Measurements from ENCODE around the gene HOXA13. TPM values are rescaled to one million over a fixed set of nuclear protein-coding genes. Genes with fewer than 3 reads are reported as not detected.

The HOXA13 gene
- polyA plus RNA-seq, 1 donor (not counting 4 experiments of a cell fraction or from before 2014, with no cell fraction given) = not detected

DNA sequence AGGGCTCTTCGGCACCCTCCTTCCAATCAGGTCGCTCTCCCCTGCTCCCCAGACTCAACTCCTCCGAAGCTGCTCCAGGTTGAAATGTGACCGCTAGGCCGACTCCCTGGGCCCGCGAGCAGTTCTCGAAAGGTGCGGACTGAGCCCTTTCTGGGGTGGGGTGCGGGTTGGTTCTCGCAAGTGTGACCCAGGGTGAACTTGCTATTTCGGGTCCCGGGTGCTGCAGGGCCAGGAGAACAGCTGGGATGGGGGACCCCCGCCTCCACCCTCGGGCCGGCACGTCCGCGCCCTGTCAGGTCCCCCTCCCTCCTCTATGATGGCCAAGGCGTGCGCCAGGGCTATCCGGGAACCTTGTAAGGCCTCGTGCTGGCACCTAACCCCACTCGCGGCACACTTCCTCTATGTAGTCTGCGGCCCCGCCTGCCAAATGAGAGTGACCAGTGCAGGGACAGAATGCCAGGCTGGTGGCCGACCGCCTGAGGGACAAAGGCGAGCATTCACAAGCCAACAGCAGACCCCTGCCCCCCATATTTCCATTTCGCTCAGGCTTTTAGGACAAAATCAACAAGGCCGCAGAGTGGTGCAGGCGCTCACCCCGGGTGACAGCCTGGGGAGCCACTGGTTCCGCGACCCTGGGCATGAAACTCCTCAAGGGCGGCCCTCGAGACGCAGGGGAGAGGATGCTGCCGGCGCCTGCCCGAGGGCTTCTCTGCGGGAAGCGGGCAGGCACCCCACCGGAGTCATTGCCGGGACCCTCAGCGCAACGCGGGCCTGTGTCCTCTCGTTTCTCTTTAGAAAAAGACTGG lies 13.7 kb upstream of the HOXA13 start:
- H4K20me1 ChIP-seq (ENCODE audit: control insufficient read depth, extremely low read depth, insufficient read depth, low read length) = peaks cover 5% of the 10 kb centered on the region
- no peaks in the 10 kb centered on the region for H3K36me3 ChIP-seq (ENCODE audit: control insufficient read depth in 2 of 2, extremely low read depth in 1 of 2, insufficient read depth in 2 of 2, low read length in 2 of 2)
- no peaks in the 10 kb centered on the region for H3K79me2 ChIP-seq (ENCODE audit: control insufficient read depth, insufficient read depth, low read length)
- peaks cover 78% of the 10 kb centered on the region for H3K27me3 ChIP-seq (ENCODE audit: control insufficient read depth, extremely low read depth, insufficient read depth, low read length)
- DNase-seq (ENCODE audit: low read depth, low spot score) (no peak), FAIRE-seq (no peak)
- no peaks in the 10 kb centered on the region for H3K9me3 ChIP-seq (ENCODE audit: control insufficient read depth, low read depth, low read length)
- no peak overlapping the region for H3K27ac ChIP-seq (ENCODE audit: control insufficient read depth, insufficient read depth, low read length)
- H3K9me1 ChIP-seq (ENCODE audit: control insufficient read depth, extremely low read depth, insufficient read depth, low read length) = no peaks in the 10 kb centered on the region
- TF ChIP-seq CTCF (optimal IDR thresholded peaks at IDR 0.05 in 1 of 3, IDR thresholded peaks at IDR 0.05 in 1 of 3, conservative IDR thresholded peaks at IDR 0.05 in 1 of 3; ENCODE audit: extremely low read depth in 1 of 3, insufficient read depth in 2 of 3, low read length in 3 of 3) (no peak), EZH2 (IDR thresholded peaks at IDR 0.05; ENCODE audit: low read length) (no peak)
- no peak overlapping the region for H3K9ac ChIP-seq (ENCODE audit: control insufficient read depth, extremely low read depth, insufficient read depth, low read length)
- H3K4me2 ChIP-seq (ENCODE audit: control insufficient read depth, extremely low read depth, insufficient read depth, low read depth, low read length) = no peak overlapping the region
- no peak overlapping the region for H2AFZ ChIP-seq (ENCODE audit: control insufficient read depth, low read length)
- dilution Hi-C loops (cut with MboI; ENCODE audit: extremely low pct_ligation_motif_present, low sequenced_read_pairs) = loop anchor here (25.0 kb wide), 1 partner anchor 374 kb away; no protein-coding TSS in a partner anchor
- H3K4me3 ChIP-seq (ENCODE audit: control insufficient read depth in 2 of 3, extremely low read depth in 1 of 3, insufficient read depth in 2 of 3, low read depth in 1 of 3, low read length in 3 of 3) = no peak overlapping the region
- H3K4me1 ChIP-seq (ENCODE audit: control insufficient read depth, extremely low read depth, insufficient read depth, low read length) = peaks cover 5% of the 10 kb centered on the region

GRCh38 chr7:27212497-27213432 lies 12.9 kb upstream of the HOXA13 start:
- DNase-seq (ENCODE audit: low read depth, low spot score) (no peak), FAIRE-seq (no peak)
- no peak overlapping the region for H2AFZ ChIP-seq (ENCODE audit: control insufficient read depth, low read length)
- H3K9ac ChIP-seq (ENCODE audit: control insufficient read depth, extremely low read depth, insufficient read depth, low read length) = no peak overlapping the region
- peaks cover 87% of the 10 kb centered on the region for H3K27me3 ChIP-seq (ENCODE audit: control insufficient read depth, extremely low read depth, insufficient read depth, low read length)
- dilution Hi-C loops (cut with MboI; ENCODE audit: extremely low pct_ligation_motif_present, low sequenced_read_pairs) = loop anchor here (25.0 kb wide), 1 partner anchor 375 kb away; no protein-coding TSS in a partner anchor
- H3K36me3 ChIP-seq (ENCODE audit: control insufficient read depth in 2 of 2, extremely low read depth in 1 of 2, insufficient read depth in 2 of 2, low read length in 2 of 2) = no peaks in the 10 kb centered on the region
- H3K9me3 ChIP-seq (ENCODE audit: control insufficient read depth, low read depth, low read length) = no peaks in the 10 kb centered on the region
- peaks cover 5% of the 10 kb centered on the region for H3K4me1 ChIP-seq (ENCODE audit: control insufficient read depth, extremely low read depth, insufficient read depth, low read length)
- peaks cover 11% of the 10 kb centered on the region for H4K20me1 ChIP-seq (ENCODE audit: control insufficient read depth, extremely low read depth, insufficient read depth, low read length)
- H3K27ac ChIP-seq (ENCODE audit: control insufficient read depth, insufficient read depth, low read length) = no peak overlapping the region
- no peak for TF ChIP-seq CTCF (optimal IDR thresholded peaks at IDR 0.05 in 1 of 3, IDR thresholded peaks at IDR 0.05 in 1 of 3, conservative IDR thresholded peaks at IDR 0.05 in 1 of 3; ENCODE audit: extremely low read depth in 1 of 3, insufficient read depth in 2 of 3, low read length in 3 of 3)
- TF ChIP-seq EZH2 (IDR thresholded peaks at IDR 0.05; ENCODE audit: low read length) = peak; percentile 87
- no peak overlapping the region for H3K4me2 ChIP-seq (ENCODE audit: control insufficient read depth, extremely low read depth, insufficient read depth, low read depth, low read length)
- H3K79me2 ChIP-seq (ENCODE audit: control insufficient read depth, insufficient read depth, low read length) = no peaks in the 10 kb centered on the region
- H3K4me3 ChIP-seq (ENCODE audit: control insufficient read depth in 2 of 3, extremely low read depth in 1 of 3, insufficient read depth in 2 of 3, low read depth in 1 of 3, low read length in 3 of 3) = no peak overlapping the region
- H3K9me1 ChIP-seq (ENCODE audit: control insufficient read depth, extremely low read depth, insufficient read depth, low read length) = no peaks in the 10 kb centered on the region

Data from keratinocyte (primary cell).